Inferior parietal cortex (tissue), 1 donor: ENCODE data around the gene ATP6V1C2.
"Not testable (repeated sequence)": the region's sequence is repeated elsewhere in the genome, so short reads cannot be mapped to it uniquely, and the experiment has no call there.

Experiments used
- DNase-seq: peaks from one replicate; pipeline ENCODE4 v3.0.0-alpha.2; 2016; ENCODE audit errors: extremely low spot score

The ATP6V1C2 gene

GRCh38 chr2:10813163-10814138 lies 92.0 kb downstream of the ATP6V1C2 start:
- not testable (repeated sequence) for DNase-seq

GRCh38 chr2:10814142-10814541 lies 92.7 kb downstream of the ATP6V1C2 start:
- no peak for DNase-seq

- DNase-seq = no peak
Measured at GRCh38 chr2:10814571-10815331, 93.3 kb downstream of the ATP6V1C2 start.

GRCh38 chr2:10817413-10817812 lies 96.0 kb downstream of the ATP6V1C2 start:
- DNase-seq = no peak

GRCh38 chr2:10818305-10818704 lies 96.9 kb downstream of the ATP6V1C2 start:
- not testable (repeated sequence) for DNase-seq

GRCh38 chr2:10818984-10819383 lies 97.6 kb downstream of the ATP6V1C2 start:
- no peak for DNase-seq

- DNase-seq = no peak
Measured at GRCh38 chr2:10819714-10820314, 98.4 kb downstream of the ATP6V1C2 start.

- no peak for DNase-seq
Measured at GRCh38 chr2:10820562-10820961, 99.1 kb downstream of the ATP6V1C2 start.

- DNase-seq = no peak
Measured at GRCh38 chr2:10820978-10821695, 99.7 kb downstream of the ATP6V1C2 start.

GRCh38 chr2:10824191-10824590 lies 102.8 kb downstream of the ATP6V1C2 start:
- DNase-seq = no peak

- DNase-seq = no peak
Measured at GRCh38 chr2:10826026-10826425, 104.6 kb downstream of the ATP6V1C2 start.

GRCh38 chr2:10826625-10827024 lies 105.2 kb downstream of the ATP6V1C2 start:
- no peak for DNase-seq

GRCh38 chr2:10828346-10828745 lies 106.9 kb downstream of the ATP6V1C2 start:
- no peak for DNase-seq

- no peak for DNase-seq
Measured at GRCh38 chr2:10829299-10829698, 107.9 kb downstream of the ATP6V1C2 start.

- DNase-seq = no peak
Measured at GRCh38 chr2:10830203-10830602, 108.8 kb downstream of the ATP6V1C2 start.

- no peak for DNase-seq
Measured at GRCh38 chr2:10830641-10831399, 109.4 kb downstream of the ATP6V1C2 start.

- DNase-seq = no peak
Measured at GRCh38 chr2:10831400-10831985, 110.1 kb downstream of the ATP6V1C2 start.

GRCh38 chr2:10832203-10832936 lies 110.9 kb downstream of the ATP6V1C2 start:
- peak; percentile 87 for DNase-seq

- no peak for DNase-seq
Measured at GRCh38 chr2:10833021-10833420, 111.6 kb downstream of the ATP6V1C2 start.
